GM12891 (cell line): ENCODE measurements around the gene ASAP3.

Experiments used
- DNase-seq: peaks from one replicate; pipeline ENCODE4 v3.0.0; 2011; ENCODE audit warnings: low spot score; ENCODE audit not compliant: insufficient read length
- FAIRE-seq: peaks from 2 replicates; lab custom pipeline; 2011; peaks lifted over from hg19 to GRCh38; lab: Jason Lieb, UNC
- PAX5 ChIP-seq: IDR thresholded peaks from 2 replicates; pipeline ENCODE4 v1.6.1; 2011; ENCODE audit warnings: low read length, moderate library complexity, mild to moderate bottlenecking; ENCODE audit not compliant: insufficient read depth, severe bottlenecking
- POLR2A ChIP-seq: IDR thresholded peaks from 2 replicates; pipeline ENCODE4 v1.6.1; 2011; ENCODE audit warnings: low read depth, low read length, control low read depth
- POLR2AphosphoS5 ChIP-seq: IDR thresholded peaks from 2 replicates; pipeline ENCODE4 v1.6.1; 2011; ENCODE audit warnings: low read depth, low read length, control low read depth
- POU2F2 ChIP-seq: IDR thresholded peaks from 2 replicates; pipeline ENCODE4 v1.6.1; 2011; ENCODE audit warnings: low read depth, mild to moderate bottlenecking, control low read depth, low read length, moderate library complexity
- SPI1 ChIP-seq: IDR thresholded peaks from 2 replicates; pipeline ENCODE4 v1.6.1; 2011; ENCODE audit warnings: low read depth, low read length, control low read depth
- TAF1 ChIP-seq: IDR thresholded peaks from 2 replicates; pipeline ENCODE4 v1.6.1; 2011; ENCODE audit warnings: low read depth, low read length, control low read depth

Gene ASAP3

DNA sequence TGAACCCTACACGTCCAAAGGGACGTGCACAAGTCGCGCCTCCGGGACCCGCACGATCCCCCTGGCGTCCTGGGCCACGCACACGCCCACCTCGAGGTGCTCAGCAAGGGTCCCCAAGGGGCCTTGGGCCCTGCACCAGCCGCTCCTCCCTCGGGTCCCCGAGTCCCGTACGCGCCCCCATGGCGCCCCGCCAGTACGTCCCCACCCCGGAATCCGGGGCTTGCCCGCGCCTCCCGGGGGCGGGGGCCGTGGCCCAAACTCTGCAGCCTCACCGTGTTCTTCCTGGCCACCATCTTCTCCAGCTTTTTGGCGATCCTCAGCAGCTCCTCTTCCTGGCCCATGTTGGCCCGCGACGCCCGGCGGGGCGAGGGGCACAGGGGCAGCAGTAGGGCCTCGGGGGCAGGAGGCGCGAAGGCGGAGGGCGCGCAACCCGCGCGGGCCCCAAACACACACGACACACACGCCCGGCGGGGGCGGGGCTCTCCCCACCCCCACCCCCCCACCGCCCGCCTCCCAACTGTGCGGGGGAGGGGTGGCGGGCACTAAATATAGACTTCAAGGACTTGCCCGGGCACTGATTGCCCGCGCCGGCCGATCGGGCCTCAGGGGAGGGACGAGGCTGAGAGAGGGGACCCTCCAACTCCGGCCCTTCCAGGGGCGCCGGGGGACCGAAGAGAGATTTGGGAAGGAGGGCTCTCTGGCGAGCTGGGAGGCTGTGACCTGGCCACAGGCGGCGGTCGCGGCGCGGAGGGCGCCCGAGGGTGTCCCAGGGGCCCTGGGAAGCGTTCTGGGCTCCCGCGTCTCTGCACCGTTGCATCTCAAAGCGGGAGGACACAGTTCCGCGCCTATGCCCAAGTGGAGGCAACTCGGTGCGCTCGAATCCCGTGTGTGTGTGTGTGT lies 59.4 kb downstream of the ASAP3 start, which contains the start of gene TCEA3:
TCEA3 (minus strand) TSS at position 456 of the 900 bp plus-strand sequence; CDS start at position 341, 115 bp downstream.
- DNase-seq = peak; percentile 39
- TF ChIP-seq POLR2A (no peak), PAX5 (no peak), POU2F2 (no peak), POLR2AphosphoS5 (no peak), SPI1 (no peak), TAF1 (no peak)
- no peak for FAIRE-seq

- TF ChIP-seq POU2F2 = no peak
- no peak for TF ChIP-seq TAF1
- no peak for TF ChIP-seq POLR2A
- no peak for TF ChIP-seq POLR2AphosphoS5
- no peak for TF ChIP-seq PAX5
- no peak for TF ChIP-seq SPI1
- no peak for DNase-seq
- FAIRE-seq = no peak
These were observed 60.3 kb downstream of the ASAP3 start for GRCh38 chr1:23423415-23424292.

GRCh38 chr1:23422941-23423340 lies 61.0 kb downstream of the ASAP3 start:
- TF ChIP-seq POU2F2 (no peak), TAF1 (no peak), POLR2A (no peak), SPI1 (no peak), PAX5 (no peak), POLR2AphosphoS5 (no peak)
- FAIRE-seq (no peak), DNase-seq (no peak)

GRCh38 chr1:23422241-23422877 lies 61.6 kb downstream of the ASAP3 start:
- FAIRE-seq = no peak
- TF ChIP-seq POU2F2 = no peak
- no peak for TF ChIP-seq PAX5
- no peak for TF ChIP-seq POLR2AphosphoS5
- TF ChIP-seq TAF1 = no peak
- TF ChIP-seq POLR2A = no peak
- TF ChIP-seq SPI1 = no peak
- DNase-seq = no peak

GRCh38 chr1:23421753-23422240 lies 62.2 kb downstream of the ASAP3 start:
- no peak for TF ChIP-seq POLR2A
- no peak for TF ChIP-seq SPI1
- TF ChIP-seq POU2F2 = no peak
- DNase-seq (no peak), FAIRE-seq (no peak)

- FAIRE-seq = no peak
- DNase-seq = no peak
- no peak for TF ChIP-seq PAX5
- no peak for TF ChIP-seq POLR2AphosphoS5
- no peak for TF ChIP-seq SPI1
- no peak for TF ChIP-seq TAF1
- TF ChIP-seq POU2F2 = no peak
- TF ChIP-seq POLR2A = no peak
These were observed 62.6 kb downstream of the ASAP3 start for GRCh38 chr1:23421343-23421742.

- DNase-seq (no peak), FAIRE-seq (no peak)
- TF ChIP-seq SPI1 = no peak
- TF ChIP-seq POU2F2 = no peak
- TF ChIP-seq PAX5 = no peak
- TF ChIP-seq TAF1 = no peak
- TF ChIP-seq POLR2A = no peak
These were observed 63.2 kb downstream of the ASAP3 start for GRCh38 chr1:23420778-23421177.

DNA sequence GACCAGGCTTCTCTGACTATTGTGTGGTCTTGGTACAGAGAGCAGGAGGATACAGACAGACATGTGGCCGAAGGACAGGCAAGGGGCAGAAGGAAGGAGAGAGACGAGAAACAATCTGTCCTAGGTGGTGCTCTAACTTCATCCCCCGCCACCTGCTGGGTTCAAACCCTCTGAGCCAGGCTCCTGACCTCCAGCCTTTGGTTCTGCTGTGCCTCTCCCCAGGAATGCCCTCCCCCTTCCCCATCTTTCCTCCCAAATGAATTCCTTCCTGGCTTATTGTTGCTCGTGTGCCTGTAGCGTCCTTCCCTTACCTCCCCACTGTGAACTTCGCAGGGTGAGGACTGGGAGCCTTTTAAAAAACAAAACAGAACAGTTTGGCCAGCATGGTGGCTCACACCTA lies 64.8 kb downstream of the ASAP3 start:
- TF ChIP-seq POLR2AphosphoS5 (no peak), PAX5 (no peak), TAF1 (no peak), POLR2A (no peak), POU2F2 (no peak), SPI1 (no peak)
- FAIRE-seq = no peak
- DNase-seq = no peak

DNA sequence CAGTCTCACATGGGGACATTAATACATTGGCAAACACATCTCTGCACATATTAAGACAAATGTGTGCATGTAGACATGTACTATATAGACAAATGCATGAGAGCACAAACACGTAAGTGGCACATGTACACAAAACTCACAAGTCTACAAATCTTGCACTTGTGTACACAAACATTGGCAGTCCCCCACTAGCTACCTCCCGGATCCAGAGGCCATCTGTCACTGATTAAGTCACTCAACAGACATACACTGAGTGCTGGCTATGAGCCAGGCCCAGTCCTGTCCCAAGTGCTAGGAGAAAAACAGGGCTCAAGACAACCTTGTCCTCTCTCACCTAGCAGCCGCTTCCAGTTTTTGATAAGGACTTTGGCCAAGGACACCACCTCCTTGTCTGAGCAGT lies 66.4 kb downstream of the ASAP3 start:
- TF ChIP-seq TAF1 (no peak), SPI1 (no peak)
- FAIRE-seq (no peak), DNase-seq (no peak)
